ENCODE data around the gene NFATC2IP. TPM values are rescaled to one million over a fixed set of nuclear protein-coding genes. Genes with fewer than 3 reads are reported as not detected.
"Not testable (repeated sequence)": the region's sequence is repeated elsewhere in the genome, so short reads cannot be mapped to it uniquely, and the experiment has no call there.

The NFATC2IP gene
- total and polyA plus RNA-seq, 10 of the 15 experiments (the other 5 are each of a cell fraction or from before 2014, with no cell fraction given), result 12.2 to 93.9 (median 46.9) TPM

- no peak for TF ChIP-seq POU2F2 (IDR thresholded peaks at IDR 0.05; ENCODE audit: borderline replicate concordance, low read depth, low read length)
- no peak for TF ChIP-seq SP1 (IDR thresholded peaks at IDR 0.05; ENCODE audit: low read depth, low read length)
- TF ChIP-seq ATF2 (IDR thresholded peaks at IDR 0.05; ENCODE audit: low read length), result no peak
- no peak for TF ChIP-seq SIN3A (IDR thresholded peaks at IDR 0.05; ENCODE audit: low read depth, low read length)
Measured at GRCh38 chr16:28977703-28978662, 27.2 kb downstream of the NFATC2IP start (continued).

GRCh38 chr16:28980330-28980729 is 29.6 kb downstream of the NFATC2IP start:
- SMC1A ChIA-PET (ENCODE audit: uncharacterized antibody, unreplicated experiment); H3K4me2 ChIP-seq (ENCODE audit: control insufficient read depth, insufficient read depth); ATAC-seq; BruUV-seq (replicated peaks); H3K4me3 ChIP-seq; RAD21 ChIA-PET (ENCODE audit: unreplicated experiment); intact Hi-C loops (cut with micrococcal nuclease; ENCODE audit: unreplicated experiment); FAIRE-seq; H3K27ac ChIP-seq (ENCODE audit: control insufficient read depth, insufficient read depth); H3K9me3 ChIP-seq (replicated peaks; ENCODE audit: control insufficient read depth, insufficient read depth, low read length); H3K79me2 ChIP-seq (ENCODE audit: control insufficient read depth, insufficient read depth, low read length); H4K20me1 ChIP-seq (ENCODE audit: control insufficient read depth, insufficient read depth); in situ Hi-C loops (cut with MboI); DNase-seq (ENCODE audit: low read depth, low spot score); POLR2A ChIA-PET; H3K9ac ChIP-seq (ENCODE audit: control insufficient read depth, insufficient read depth, low read length); H2AFZ ChIP-seq (ENCODE audit: control insufficient read depth, low read depth, low read length); H3K36me3 ChIP-seq (ENCODE audit: control insufficient read depth in 2 of 2, insufficient read depth in 2 of 2, low read length in 1 of 2); H3K27me3 ChIP-seq (replicated peaks in 1 of 2; ENCODE audit: control insufficient read depth in 2 of 2, insufficient read depth in 2 of 2, low read length in 1 of 2): not testable (repeated sequence)
- CTCF ChIA-PET, result interaction anchor here (5.6 kb wide), 1 partner anchor 35 kb away, joined by 26 read pairs; no protein-coding TSS in a partner anchor
- TF ChIP-seq CTCF (IDR thresholded peaks at IDR 0.05 in 2 of 3, conservative IDR thresholded peaks at IDR 0.05 in 1 of 3; ENCODE audit: control insufficient read depth in 2 of 3, extremely low read depth in 1 of 3, insufficient read depth in 1 of 3, low read depth in 3 of 3, low read length in 3 of 3), result 0 out of 6 replicates have a peak, but pooled peaks of 1 of the 3 experiments have one; percentile 5
- WGBS (ENCODE audit: insufficient coverage, insufficient replicate concordance, low lambda C conversion rate, missing lambda C conversion rate), result 85% methylated on average over 7 of the region's 7 CpGs
- H3K4me1 ChIP-seq (ENCODE audit: control insufficient read depth, insufficient read depth, low read length), result peaks cover 15% of the 10 kb centered on the region
